Esophagus squamous epithelium (tissue), 5 donors: ENCODE results near the gene PXMP2. TPM values are rescaled to one million over a fixed set of nuclear protein-coding genes. Genes with fewer than 3 reads are reported as not detected.

Experiments
- DNase-seq: peaks from one replicate; lab custom pipeline; 2025; lab: John Stamatoyannopoulos, UW
- H3K27ac ChIP-seq, 4 donors: fragments of 200-600 bp; sonication (generic); one replicate each; pipeline ENCODE4 v1.5.1; 2016 to 2019; ENCODE audit warnings: mild to moderate bottlenecking in 1 of 4
- H3K27me3 ChIP-seq, 4 donors: fragments of 200-600 bp; sonication (generic); 1 replicate in 3 of 4; 2 replicates in 1 of 4; pipeline versions ENCODE4 v1.5.1 to v1.6.0; 2017 to 2021; ENCODE audit warnings: antibody characterized with exemption in 1 of 4
- H3K36me3 ChIP-seq, 3 donors: fragments of 200-600 bp; sonication (generic); one replicate each; pipeline ENCODE4 v1.5.1; 2016 to 2019
- H3K4me1 ChIP-seq, 3 donors: fragments of 200-600 bp; sonication (generic); one replicate each; pipeline ENCODE4 v1.5.1; 2017 to 2019
- H3K4me3 ChIP-seq, 4 donors: fragments of 200-600 bp; sonication (generic); 1 replicate in 3 of 4; 2 replicates in 1 of 4; pipeline ENCODE4 v1.5.1; 2016 to 2019; ENCODE audit warnings: mild to moderate bottlenecking in 2 of 4, moderate library complexity in 1 of 4
- H3K9me3 ChIP-seq, 3 donors: fragments of 200-600 bp; sonication (generic); one replicate each; pipeline ENCODE4 v1.5.1; 2016 to 2019
- POLR2A ChIP-seq, 4 donors: fragments of 450-650 bp; IDR thresholded peaks; one replicate each; pipeline ENCODE4 v1.6.1; 2017; ENCODE audit warnings: antibody characterized with exemption in 4 of 4, mild to moderate bottlenecking in 4 of 4, moderate library complexity in 3 of 4
- WGBS, 2 donors: methylation state at CpG; one replicate each; pipeline ENCODE4 v1.1.5; 2018; 5-methylcytosine and 5-hydroxymethylcytosine counted together
- intact Hi-C: fragments of 100-400 bp; cut with DNase I; formaldehyde crosslinking; loops from one replicate; pipeline ENCODE4 v1.15.0; 2022
- total RNA-seq, 4 donors: library from RNA; depleted of rRNA; stranded (reverse); fragments of >200 nt; gene quantifications; one replicate each; pipeline ENCODE4 v1.1.0, GENCODE V29; 2016
- TF ChIP-seq, protein P1 (sequence below), 6 experiments: fragments of 450-650 bp in 4 of 6; fragments of 200-600 bp in 2 of 6; sonication (generic) in 2 of 6; IDR thresholded peaks; one replicate each; pipeline ENCODE4 v1.5.1; 2016 to 2019; ENCODE audit warnings: antibody characterized with exemption in 6 of 6, mild to moderate bottlenecking in 4 of 6, moderate library complexity in 4 of 6
- donor health status: DM: yes; HTN: yes; CAD: no.

PXMP2 gene
- total RNA-seq, 4 donors from 2014 or later, result 16.3 to 31.9 (median 18.5) TPM

DNA sequence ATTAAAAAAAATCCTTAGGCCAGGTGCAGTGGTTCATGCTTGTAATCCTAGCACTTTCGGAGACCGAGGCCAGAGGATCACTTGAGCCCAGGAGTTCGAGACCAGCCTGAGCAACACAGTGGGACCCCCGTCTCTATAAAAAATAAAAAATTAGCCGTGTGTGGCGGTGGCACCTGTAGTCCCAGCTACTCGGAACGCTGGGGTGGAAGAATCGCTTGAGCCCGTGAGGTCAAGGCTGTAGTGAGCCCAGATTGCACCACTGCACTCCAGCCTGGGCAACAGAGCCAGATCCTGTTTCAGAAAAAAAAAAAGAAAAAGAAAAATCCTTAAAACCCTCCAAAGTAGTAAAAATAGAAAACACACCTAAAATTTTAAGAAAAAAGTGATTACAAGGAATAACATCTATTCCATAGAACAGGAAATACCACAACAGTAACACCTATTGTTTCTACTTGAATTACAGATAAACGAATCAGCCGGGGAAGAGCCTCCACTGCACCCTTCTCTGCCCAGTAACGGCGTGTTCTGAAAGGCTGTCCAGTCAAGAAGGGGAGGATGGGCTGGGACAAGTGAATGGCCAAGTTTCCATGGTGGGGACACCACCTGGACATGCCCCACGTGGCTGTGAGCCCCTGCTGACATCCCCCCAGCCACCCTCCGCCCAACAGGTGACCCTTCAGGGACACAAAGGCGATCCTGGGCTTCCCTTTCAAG, 18.1 kb upstream of the PXMP2 start:
- no peak for TF ChIP-seq POLR2A (IDR thresholded peaks at IDR 0.05)
- TF ChIP-seq, protein P1, sequence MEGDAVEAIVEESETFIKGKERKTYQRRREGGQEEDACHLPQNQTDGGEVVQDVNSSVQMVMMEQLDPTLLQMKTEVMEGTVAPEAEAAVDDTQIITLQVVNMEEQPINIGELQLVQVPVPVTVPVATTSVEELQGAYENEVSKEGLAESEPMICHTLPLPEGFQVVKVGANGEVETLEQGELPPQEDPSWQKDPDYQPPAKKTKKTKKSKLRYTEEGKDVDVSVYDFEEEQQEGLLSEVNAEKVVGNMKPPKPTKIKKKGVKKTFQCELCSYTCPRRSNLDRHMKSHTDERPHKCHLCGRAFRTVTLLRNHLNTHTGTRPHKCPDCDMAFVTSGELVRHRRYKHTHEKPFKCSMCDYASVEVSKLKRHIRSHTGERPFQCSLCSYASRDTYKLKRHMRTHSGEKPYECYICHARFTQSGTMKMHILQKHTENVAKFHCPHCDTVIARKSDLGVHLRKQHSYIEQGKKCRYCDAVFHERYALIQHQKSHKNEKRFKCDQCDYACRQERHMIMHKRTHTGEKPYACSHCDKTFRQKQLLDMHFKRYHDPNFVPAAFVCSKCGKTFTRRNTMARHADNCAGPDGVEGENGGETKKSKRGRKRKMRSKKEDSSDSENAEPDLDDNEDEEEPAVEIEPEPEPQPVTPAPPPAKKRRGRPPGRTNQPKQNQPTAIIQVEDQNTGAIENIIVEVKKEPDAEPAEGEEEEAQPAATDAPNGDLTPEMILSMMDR (IDR thresholded peaks at IDR 0.05), result no peak
- H3K36me3 ChIP-seq, result peaks cover 11 to 100% (median 39%) of the 10 kb centered on the region in 3 donors
- 86% methylated on average over 15 to 17 of the region's 17 CpGs for WGBS, 2 donors

DNA sequence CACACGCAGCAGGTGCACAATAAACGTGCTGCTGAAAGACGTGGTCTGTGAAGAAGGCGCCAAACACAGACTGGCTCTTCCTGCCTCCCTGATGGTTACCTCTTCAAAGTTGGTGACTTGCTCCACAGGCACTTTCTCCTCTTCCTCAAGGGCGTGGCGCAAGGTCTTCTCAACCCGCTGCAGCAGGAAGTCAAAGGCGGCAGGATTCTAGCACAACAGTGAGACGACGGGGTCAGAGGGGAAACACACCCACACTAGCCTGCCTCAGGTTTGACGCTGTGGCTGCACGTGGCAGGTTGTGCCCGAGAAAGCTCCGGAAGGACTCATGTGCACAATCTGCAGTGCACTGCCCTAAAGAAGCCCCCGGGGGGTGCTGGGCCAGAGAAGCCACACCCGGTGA, 15.3 kb upstream of the PXMP2 start:
- no peak for DNase-seq
- no peaks in the 10 kb centered on the region for H3K27me3 ChIP-seq
- intact Hi-C loops, result no loop called here
- H3K4me1 ChIP-seq, result peaks cover 0 to 13% (median 0%) of the 10 kb centered on the region in 3 donors
- 65 to 67% methylated on average over 5 to 7 of the region's 16 CpGs for WGBS, 2 donors
- H3K4me3 ChIP-seq, result no peak overlapping the region
- peaks cover 20 to 100% (median 47%) of the 10 kb centered on the region in 3 donors for H3K36me3 ChIP-seq
- no peak overlapping the region for H3K27ac ChIP-seq
- H3K9me3 ChIP-seq, result no peaks in the 10 kb centered on the region
- TF ChIP-seq, protein P1 (IDR thresholded peaks at IDR 0.05), result no peak
- TF ChIP-seq POLR2A (IDR thresholded peaks at IDR 0.05), result no peak

More for the DNA sequence above, 18.1 kb upstream of the PXMP2 start:
- H3K27me3 ChIP-seq, result no peaks in the 10 kb centered on the region
- no peak overlapping the region for H3K27ac ChIP-seq
- intact Hi-C loops, result no loop called here
- H3K4me3 ChIP-seq, result no peak overlapping the region
- H3K9me3 ChIP-seq, result no peaks in the 10 kb centered on the region
- H3K4me1 ChIP-seq, result no peaks in the 10 kb centered on the region
- DNase-seq, result no peak

DNA sequence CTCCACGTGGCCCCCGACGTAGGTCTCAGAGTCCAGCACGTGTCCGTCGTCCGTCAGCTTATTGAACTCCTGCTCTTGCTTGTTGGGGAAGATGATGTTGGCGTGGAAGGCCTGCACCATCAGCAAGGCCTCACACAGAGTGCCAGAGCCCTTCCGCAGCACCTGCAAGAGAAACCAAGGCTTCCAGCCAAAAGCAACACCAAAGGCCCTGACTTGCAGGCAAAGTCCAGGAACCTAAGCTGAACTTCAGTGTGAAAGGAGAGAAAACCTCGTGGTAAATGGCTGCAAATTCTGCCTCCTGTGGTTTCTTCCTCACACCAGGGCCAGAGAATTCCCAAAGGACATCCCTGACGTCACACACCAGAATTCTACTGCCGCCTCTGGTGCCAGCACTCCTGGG, 14.7 kb upstream of the PXMP2 start:
- no peak overlapping the region for H3K27ac ChIP-seq
- peaks cover 20 to 100% (median 43%) of the 10 kb centered on the region in 3 donors for H3K36me3 ChIP-seq
- H3K9me3 ChIP-seq, result no peaks in the 10 kb centered on the region
- no peaks in the 10 kb centered on the region for H3K27me3 ChIP-seq
- no peak for TF ChIP-seq POLR2A (IDR thresholded peaks at IDR 0.05)
- TF ChIP-seq, protein P1 (IDR thresholded peaks at IDR 0.05), result no peak
- DNase-seq, result no peak
- no peak overlapping the region for H3K4me3 ChIP-seq
- H3K4me1 ChIP-seq, result peaks cover 0 to 13% (median 0%) of the 10 kb centered on the region in 3 donors
- intact Hi-C loops, result no loop called here
- 79 to 96% methylated on average over 4 to 5 of the region's 12 CpGs for WGBS, 2 donors

DNA sequence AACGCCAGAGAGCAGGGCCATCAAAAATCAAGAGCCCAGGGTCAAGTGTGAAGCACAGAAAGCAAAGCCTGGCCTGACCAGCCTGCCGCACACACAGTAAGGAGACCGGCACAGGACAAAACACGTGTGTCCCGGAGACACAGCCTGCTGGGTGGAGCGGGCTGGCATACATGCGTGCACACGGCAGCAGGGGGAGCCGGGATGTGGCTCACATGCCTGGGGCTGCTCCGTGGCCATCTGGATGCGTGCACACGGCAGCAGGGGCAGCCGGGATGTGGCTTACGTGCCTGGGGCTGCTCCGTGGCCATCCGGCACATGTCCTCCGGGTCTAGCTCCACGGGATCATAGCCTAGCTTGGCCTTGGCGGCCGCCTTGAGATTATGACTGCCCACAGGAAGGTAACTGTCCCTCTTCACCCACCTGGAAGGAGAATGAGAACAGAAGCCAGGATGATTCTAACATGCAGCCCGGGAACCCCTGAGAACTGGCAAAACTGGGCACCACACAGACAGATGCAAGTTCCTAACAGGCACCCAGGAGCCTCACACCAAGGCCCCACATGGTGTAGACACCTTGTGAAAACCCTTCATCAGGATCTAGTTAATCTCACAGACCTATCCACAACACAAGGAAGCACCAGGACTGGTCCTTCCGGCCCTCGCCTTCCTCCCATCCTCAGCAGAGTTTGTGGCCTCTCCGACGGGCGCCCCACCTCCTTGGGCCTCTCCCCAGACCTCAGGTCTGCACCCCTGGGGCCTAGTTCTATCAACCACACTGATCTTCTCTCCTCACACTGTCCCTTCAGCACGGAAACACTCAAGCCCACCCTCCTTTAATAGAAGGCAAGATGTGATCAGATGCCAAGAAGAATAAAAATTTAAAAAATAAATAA, 13.9 kb upstream of the PXMP2 start:
- WGBS, 2 donors, result 86 to 90% methylated on average over 20 to 21 of the region's 27 CpGs
- DNase-seq, result no peak
- no peaks in the 10 kb centered on the region for H3K9me3 ChIP-seq
- H3K4me1 ChIP-seq, result peaks cover 0 to 13% (median 0%) of the 10 kb centered on the region in 3 donors
- H3K27me3 ChIP-seq, result no peaks in the 10 kb centered on the region
- intact Hi-C loops, result no loop called here
- TF ChIP-seq POLR2A (IDR thresholded peaks at IDR 0.05), result no peak
- TF ChIP-seq, protein P1 (IDR thresholded peaks at IDR 0.05), result no peak
- H3K4me3 ChIP-seq, result no peak overlapping the region
- peaks cover 20 to 100% (median 41%) of the 10 kb centered on the region in 3 donors for H3K36me3 ChIP-seq
- H3K27ac ChIP-seq, result no peak overlapping the region
